ENCODE measurements around the gene ATP5PO.
A peak's percentile ranks its signal among the peaks of the same experiment; 100 is the strongest.
"Not testable (repeated sequence)": the region's sequence is repeated elsewhere in the genome, so short reads cannot be mapped to it uniquely, and the experiment has no call there.

Gene ATP5PO

DNA sequence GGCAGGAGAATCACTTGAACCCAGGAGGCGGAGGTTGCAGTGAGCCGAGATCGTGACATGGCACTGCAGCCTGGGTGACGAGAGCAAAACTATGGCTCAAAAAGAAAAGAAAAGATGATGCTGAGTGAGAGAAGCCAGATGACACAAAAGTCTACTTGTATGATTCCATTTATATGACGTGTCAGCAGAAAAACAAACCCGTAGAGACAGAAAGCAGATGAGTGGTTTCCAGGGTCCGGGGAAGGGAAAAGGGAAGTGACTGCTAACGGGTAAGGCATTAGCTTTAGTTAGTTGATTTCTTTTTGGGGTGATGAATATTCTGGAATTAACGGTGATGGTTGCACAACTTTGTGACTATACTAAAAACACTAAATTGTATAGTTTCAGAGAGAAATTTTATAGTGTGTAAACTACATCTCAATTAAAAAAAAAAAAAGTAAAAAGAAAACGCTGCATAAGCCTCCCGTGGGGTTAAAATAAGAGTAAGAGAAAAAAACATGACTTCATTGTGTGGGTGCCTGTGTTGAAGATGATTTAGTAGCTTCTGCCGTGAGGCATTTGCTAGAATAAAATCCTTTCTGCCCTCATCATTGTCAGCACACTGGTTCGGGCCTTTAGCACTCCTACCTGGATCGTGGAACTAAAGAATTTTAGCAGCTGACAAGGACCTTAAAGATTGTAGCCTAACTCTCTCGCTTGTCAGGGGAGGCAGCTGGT, 24.7 kb upstream of the ATP5PO start:
- no peaks in the 10 kb centered on the region; the same call in 1 of the 2 replicates for H3K36me3 ChIP-seq (ENCODE audit: control insufficient read depth, insufficient read depth, low read length)
- no peak overlapping the region for H3K4me3 ChIP-seq (ENCODE audit: low read length)
- H3K27ac ChIP-seq (ENCODE audit: low read length): no peak overlapping the region
- no CpG with 5 or more reads among the region's 15 CpGs for WGBS (ENCODE audit: insufficient coverage, insufficient read length)
- no peaks in the 10 kb centered on the region for H3K4me1 ChIP-seq (ENCODE audit: control insufficient read depth, insufficient read depth, low read length)
- H3K27me3 ChIP-seq (ENCODE audit: control insufficient read depth, insufficient read depth, low read length): no peaks in the 10 kb centered on the region
- DNase-seq (ENCODE audit: low read depth, low spot score): no peak
- H3K9me3 ChIP-seq (ENCODE audit: control insufficient read depth, insufficient read depth, low read length): no peaks in the 10 kb centered on the region

DNA sequence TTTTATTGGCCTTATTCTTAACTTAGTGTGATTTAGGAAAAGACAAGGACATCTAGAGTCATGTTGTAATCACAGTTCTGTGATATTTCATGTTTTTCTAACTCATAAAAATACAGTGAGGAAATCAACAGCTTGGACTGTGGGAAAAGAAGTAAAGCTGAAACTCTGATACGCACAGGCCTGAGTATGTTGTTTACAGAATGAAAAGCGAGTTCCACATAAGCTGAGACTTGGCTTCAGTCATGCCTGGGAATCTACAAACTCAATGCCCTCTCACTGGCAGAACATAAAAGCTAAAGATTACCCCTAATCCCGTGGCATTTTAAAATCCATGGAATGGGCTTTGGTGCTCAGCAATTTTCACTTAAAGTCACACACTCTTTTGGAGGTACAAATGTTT, 23.6 kb upstream of the ATP5PO start:
- no peaks in the 10 kb centered on the region; the same call in 1 of the 2 replicates for H3K36me3 ChIP-seq (ENCODE audit: control insufficient read depth, insufficient read depth, low read length)
- DNase-seq (ENCODE audit: low read depth, low spot score): no peak
- no peaks in the 10 kb centered on the region for H3K27me3 ChIP-seq (ENCODE audit: control insufficient read depth, insufficient read depth, low read length)
- H3K4me3 ChIP-seq (ENCODE audit: low read length): no peak overlapping the region
- H3K4me1 ChIP-seq (ENCODE audit: control insufficient read depth, insufficient read depth, low read length): no peaks in the 10 kb centered on the region
- WGBS (ENCODE audit: insufficient coverage, insufficient read length): no CpG with 5 or more reads among the region's 3 CpGs
- no peak overlapping the region for H3K27ac ChIP-seq (ENCODE audit: low read length)
- no peaks in the 10 kb centered on the region for H3K9me3 ChIP-seq (ENCODE audit: control insufficient read depth, insufficient read depth, low read length)

DNA sequence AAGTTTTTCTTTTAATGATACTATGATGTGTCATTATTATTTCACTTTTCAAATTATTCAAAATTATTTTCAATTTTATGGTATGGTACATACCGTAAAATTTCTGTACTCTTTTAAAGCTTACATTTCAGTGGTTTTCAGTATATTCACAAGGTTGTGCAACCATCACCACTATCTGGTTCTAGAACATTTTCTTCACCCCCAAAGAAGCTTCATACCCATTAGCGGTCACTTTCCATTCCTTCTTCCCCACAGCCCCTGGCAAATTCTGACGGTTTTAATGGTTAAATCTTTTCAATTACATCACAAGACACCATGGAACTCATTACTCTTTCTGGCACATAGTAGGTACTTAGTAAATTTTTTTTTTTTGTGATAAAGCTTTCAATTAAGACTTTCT, 22.8 kb upstream of the ATP5PO start:
- Histone ChIP-seq H3K4me1 (ENCODE audit: control insufficient read depth, insufficient read depth, low read length) (no peaks in the 10 kb centered on the region), H3K4me3 (ENCODE audit: low read length) (no peak overlapping the region), H3K27me3 (ENCODE audit: control insufficient read depth, insufficient read depth, low read length) (no peaks in the 10 kb centered on the region), H3K27ac (ENCODE audit: low read length) (no peak overlapping the region), H3K9me3 (ENCODE audit: control insufficient read depth, insufficient read depth, low read length) (no peaks in the 10 kb centered on the region), H3K36me3 (ENCODE audit: control insufficient read depth, insufficient read depth, low read length) (no peaks in the 10 kb centered on the region; the same call in 1 of the 2 replicates)
- no CpG with 5 or more reads among the region's 3 CpGs for WGBS (ENCODE audit: insufficient coverage, insufficient read length)
- DNase-seq (ENCODE audit: low read depth, low spot score): no peak

DNA sequence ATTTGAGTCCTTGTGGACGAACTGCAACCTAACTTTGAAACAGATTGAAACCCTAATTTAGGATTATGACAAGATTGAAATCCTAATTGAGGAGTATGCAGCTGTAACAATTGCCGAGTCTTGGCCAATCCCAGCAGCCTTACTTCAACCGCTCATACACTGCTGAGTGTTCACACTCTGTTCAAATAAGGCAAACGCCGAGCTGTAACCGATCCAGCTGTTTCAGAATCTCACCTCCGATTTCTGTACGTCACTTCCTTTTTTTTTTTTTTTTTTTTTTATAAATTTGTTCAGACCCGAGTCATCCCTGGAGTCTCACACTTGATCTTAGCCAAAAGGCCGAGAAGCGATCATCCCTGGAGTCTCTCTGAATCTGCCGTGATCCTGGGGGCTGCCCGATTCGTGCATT, 22.3 kb upstream of the ATP5PO start:
- Histone ChIP-seq H3K9me3 (ENCODE audit: control insufficient read depth, insufficient read depth, low read length) (no peaks in the 10 kb centered on the region), H3K27me3 (ENCODE audit: control insufficient read depth, insufficient read depth, low read length) (no peaks in the 10 kb centered on the region), H3K36me3 (ENCODE audit: control insufficient read depth, insufficient read depth, low read length) (no peaks in the 10 kb centered on the region; the same call in 1 of the 2 replicates), H3K4me3 (ENCODE audit: low read length) (no peak overlapping the region), H3K4me1 (ENCODE audit: control insufficient read depth, insufficient read depth, low read length) (no peaks in the 10 kb centered on the region), H3K27ac (ENCODE audit: low read length) (no peak overlapping the region)
- no CpG with 5 or more reads among the region's 14 CpGs for WGBS (ENCODE audit: insufficient coverage, insufficient read length)
- DNase-seq (ENCODE audit: low read depth, low spot score): no peak

DNA sequence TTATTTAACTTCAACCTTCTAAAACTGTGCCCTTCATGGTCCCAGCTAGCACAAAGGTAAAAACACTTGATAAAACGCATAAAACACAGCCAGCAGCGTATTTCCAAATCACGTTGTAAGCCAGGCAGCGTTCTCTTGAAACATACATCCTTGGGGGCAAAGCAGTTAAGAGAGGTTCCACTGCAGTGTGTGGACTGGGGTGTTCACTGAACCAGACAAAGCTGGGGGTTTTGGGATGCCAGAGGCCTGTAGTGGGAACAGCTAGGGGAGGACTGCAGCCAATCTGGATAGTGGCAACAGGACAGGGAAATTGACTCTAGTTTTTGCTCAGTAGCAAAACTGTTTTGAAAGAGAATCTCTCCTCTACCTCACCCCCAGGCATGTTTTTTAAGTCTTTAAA, 21.5 kb upstream of the ATP5PO start:
- H3K27ac ChIP-seq (ENCODE audit: low read length): no peak overlapping the region

DNA sequence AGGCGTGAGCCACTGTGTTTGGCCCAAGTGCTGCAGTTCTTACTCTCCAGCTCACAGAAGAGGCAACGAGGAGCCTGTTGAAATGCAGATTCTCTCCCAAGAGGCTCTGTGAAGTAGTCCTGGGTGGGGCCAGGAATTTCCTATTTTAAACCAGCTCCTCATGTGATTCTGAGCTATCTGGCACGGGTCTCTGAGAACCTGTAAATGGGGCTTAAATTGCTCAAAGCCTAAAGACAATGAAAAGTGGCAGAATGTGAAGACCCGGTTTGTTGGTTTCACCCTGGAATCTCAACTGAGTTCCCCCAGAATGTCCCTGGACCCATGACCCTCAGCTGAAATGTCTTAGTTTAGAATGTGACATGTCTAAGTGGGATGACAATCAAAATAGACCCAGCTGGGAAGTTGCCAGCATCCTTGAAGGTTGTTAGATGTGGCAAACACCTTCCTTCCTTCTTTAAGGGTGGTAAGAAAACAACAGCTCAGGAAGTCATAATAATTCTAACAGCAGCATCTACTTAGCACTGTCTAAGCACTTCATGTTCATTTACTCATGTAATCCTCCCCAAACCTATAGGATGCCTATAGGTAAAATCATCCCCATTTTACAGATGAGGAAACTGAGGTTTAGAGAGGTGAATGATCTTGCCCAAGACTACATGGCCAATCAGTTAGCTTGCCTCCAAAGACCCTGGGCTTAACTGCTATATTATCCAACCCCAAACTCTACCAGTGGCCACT, 20.9 kb upstream of the ATP5PO start:
- H3K9me3 ChIP-seq (ENCODE audit: control insufficient read depth, insufficient read depth, low read length): no peaks in the 10 kb centered on the region
- H3K4me3 ChIP-seq (ENCODE audit: low read length): no peak overlapping the region
- H3K27ac ChIP-seq (ENCODE audit: low read length): no peak overlapping the region
- no peak for DNase-seq (ENCODE audit: low read depth, low spot score)
- no CpG with 5 or more reads among the region's 4 CpGs for WGBS (ENCODE audit: insufficient coverage, insufficient read length)
- no peaks in the 10 kb centered on the region; the same call in 1 of the 2 replicates for H3K4me1 ChIP-seq (ENCODE audit: control insufficient read depth, insufficient read depth, low read length)
- no peaks in the 10 kb centered on the region for H3K27me3 ChIP-seq (ENCODE audit: control insufficient read depth, insufficient read depth, low read length)
- H3K36me3 ChIP-seq (ENCODE audit: control insufficient read depth, insufficient read depth, low read length): no peaks in the 10 kb centered on the region; the same call in 1 of the 2 replicates

More for the DNA sequence above, 21.5 kb upstream of the ATP5PO start:
- Histone ChIP-seq H3K4me1 (ENCODE audit: control insufficient read depth, insufficient read depth, low read length) (no peaks in the 10 kb centered on the region; the same call in 1 of the 2 replicates), H3K9me3 (ENCODE audit: control insufficient read depth, insufficient read depth, low read length) (no peaks in the 10 kb centered on the region), H3K4me3 (ENCODE audit: low read length) (no peak overlapping the region), H3K27me3 (ENCODE audit: control insufficient read depth, insufficient read depth, low read length) (no peaks in the 10 kb centered on the region), H3K36me3 (ENCODE audit: control insufficient read depth, insufficient read depth, low read length) (no peaks in the 10 kb centered on the region; the same call in 1 of the 2 replicates)
- no CpG with 5 or more reads among the region's 4 CpGs for WGBS (ENCODE audit: insufficient coverage, insufficient read length)
- no peak for DNase-seq (ENCODE audit: low read depth, low spot score)

DNA sequence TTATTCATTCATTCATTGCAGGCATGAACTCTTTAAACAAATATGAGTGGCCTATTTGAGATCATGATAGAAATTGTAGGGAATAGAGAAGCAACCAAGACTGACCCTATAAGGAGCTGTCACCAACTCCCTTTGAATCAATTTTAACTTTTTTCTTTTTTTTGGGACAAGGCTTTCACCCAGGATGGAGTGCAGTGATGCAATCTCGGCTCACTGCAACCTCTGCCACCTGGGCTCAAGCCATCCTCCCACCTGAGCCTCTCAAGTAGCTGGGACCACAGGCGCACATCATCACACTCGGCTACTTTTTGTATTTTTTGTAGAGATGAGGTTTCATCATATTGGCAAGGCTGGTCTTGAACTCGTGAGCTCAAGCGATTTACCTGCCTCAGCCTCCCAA, 17.1 kb upstream of the ATP5PO start:
- Histone ChIP-seq H3K9me3 (ENCODE audit: control insufficient read depth, insufficient read depth, low read length) (no peaks in the 10 kb centered on the region), H3K4me1 (ENCODE audit: control insufficient read depth, insufficient read depth, low read length) (no peaks in the 10 kb centered on the region; the same call in 1 of the 2 replicates), H3K27me3 (ENCODE audit: control insufficient read depth, insufficient read depth, low read length) (no peaks in the 10 kb centered on the region), H3K4me3 (ENCODE audit: low read length) (no peak overlapping the region), H3K36me3 (ENCODE audit: control insufficient read depth, insufficient read depth, low read length) (no peaks in the 10 kb centered on the region), H3K27ac (ENCODE audit: low read length) (no peak overlapping the region)
- DNase-seq (ENCODE audit: low read depth, low spot score): no peak
- no CpG with 5 or more reads among the region's 5 CpGs for WGBS (ENCODE audit: insufficient coverage, insufficient read length)

DNA sequence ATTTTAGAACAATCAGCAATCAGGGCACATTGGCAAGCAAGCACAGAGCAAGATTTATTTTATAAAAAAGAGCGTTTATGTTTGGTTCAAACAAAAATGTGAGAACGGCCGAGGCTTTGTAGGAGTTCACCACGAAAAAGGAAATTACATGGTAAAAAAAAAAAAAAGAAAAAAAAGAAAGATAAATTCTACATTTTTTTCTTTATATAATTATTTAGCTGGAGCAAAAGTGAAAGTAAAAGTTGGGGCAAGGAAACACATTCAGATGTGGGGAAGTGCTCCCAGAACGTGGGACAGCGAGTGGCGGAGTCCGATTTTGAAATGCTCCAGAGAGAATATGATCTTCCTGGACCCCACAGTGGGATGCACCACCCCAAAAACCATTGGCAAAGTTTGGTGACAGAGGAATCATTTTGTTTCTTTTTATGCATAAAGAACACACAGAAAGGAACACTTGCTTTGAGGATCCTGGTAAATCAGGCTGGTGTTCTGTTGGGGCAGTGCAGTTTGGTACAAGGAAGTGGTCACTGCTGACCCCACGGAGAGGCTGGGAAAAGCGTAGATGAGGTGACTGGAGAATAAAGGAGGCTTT, 16.3 kb upstream of the ATP5PO start:
- H3K27ac ChIP-seq (ENCODE audit: low read length): no peak overlapping the region
- no peaks in the 10 kb centered on the region; the same call in 1 of the 2 replicates for H3K4me1 ChIP-seq (ENCODE audit: control insufficient read depth, insufficient read depth, low read length)
- H3K4me3 ChIP-seq (ENCODE audit: low read length): peak overlapping the region; percentile 15; the same call in 1 of the 2 replicates
- H3K27me3 ChIP-seq (ENCODE audit: control insufficient read depth, insufficient read depth, low read length): no peaks in the 10 kb centered on the region
- H3K36me3 ChIP-seq (ENCODE audit: control insufficient read depth, insufficient read depth, low read length): no peaks in the 10 kb centered on the region
- no peak for DNase-seq (ENCODE audit: low read depth, low spot score)
- WGBS (ENCODE audit: insufficient coverage, insufficient read length): no CpG with 5 or more reads among the region's 10 CpGs
- no peaks in the 10 kb centered on the region for H3K9me3 ChIP-seq (ENCODE audit: control insufficient read depth, insufficient read depth, low read length)

DNA sequence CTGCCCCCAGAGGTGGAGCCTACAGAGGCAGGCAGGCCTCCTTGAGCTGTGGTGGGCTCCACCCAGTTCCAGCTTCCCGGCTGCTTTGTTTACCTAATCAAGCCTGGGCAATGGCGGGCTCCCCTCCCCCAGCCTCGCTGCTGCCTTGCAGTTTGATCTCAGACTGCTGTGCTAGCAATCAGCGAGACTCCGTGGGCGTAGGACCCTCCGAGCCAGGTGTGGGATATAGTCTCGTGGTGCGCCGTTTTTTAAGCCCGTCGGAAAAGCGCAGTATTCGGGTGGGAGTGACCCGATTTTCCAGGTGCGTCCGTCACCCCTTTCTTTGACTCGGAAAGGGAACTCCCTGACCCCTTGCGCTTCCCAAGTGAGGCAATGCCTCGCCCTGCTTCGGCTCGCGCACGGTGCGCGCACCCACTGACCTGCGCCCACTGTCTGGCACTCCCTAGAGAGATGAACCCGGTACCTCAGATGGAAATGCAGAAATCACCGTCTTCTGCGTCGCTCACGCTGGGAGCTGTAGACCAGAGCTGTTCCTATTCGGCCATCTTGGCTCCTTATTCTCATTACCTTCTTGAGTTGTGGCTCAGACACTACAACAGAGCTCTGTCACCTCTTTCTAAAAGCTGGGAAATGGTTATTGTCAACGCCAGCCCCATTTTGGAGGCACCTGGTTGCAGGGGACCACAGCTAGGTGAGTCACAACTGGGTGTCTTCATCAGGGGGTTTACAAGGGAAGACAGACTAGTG, 15.6 kb upstream of the ATP5PO start:
- not testable (repeated sequence) for DNase-seq (ENCODE audit: low read depth, low spot score); H3K27ac ChIP-seq (ENCODE audit: low read length); H3K4me1 ChIP-seq (ENCODE audit: control insufficient read depth, insufficient read depth, low read length); H3K9me3 ChIP-seq (ENCODE audit: control insufficient read depth, insufficient read depth, low read length); H3K27me3 ChIP-seq (ENCODE audit: control insufficient read depth, insufficient read depth, low read length); H3K36me3 ChIP-seq (ENCODE audit: control insufficient read depth, insufficient read depth, low read length)
- no CpG with 5 or more reads among the region's 34 CpGs for WGBS (ENCODE audit: insufficient coverage, insufficient read length)
- peak overlapping the region; percentile 15; the same call in 1 of the 2 replicates for H3K4me3 ChIP-seq (ENCODE audit: low read length)

DNA sequence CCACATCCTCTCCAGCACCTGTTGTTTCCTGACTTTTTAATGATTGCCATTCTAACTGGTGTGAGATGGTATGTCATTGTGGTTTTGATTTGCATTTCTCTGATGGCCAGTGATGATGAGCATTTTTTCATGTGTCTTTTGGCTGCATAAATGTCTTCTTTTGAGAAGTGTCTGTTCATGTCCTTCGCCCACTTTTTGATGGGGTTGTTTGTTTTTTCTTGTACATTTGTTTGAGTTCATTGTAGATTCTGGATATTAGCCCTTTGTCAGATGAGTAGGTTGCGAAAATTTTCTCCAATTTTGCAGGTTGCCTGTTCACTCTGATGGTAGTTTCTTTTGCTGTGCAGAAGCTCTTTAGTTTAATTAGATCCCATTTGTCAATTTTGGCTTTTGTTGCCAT, 10.6 kb upstream of the ATP5PO start:
- H3K4me1 ChIP-seq (ENCODE audit: control insufficient read depth, insufficient read depth, low read length): not testable (repeated sequence)

More for the DNA sequence above, 10.6 kb upstream of the ATP5PO start:
- WGBS (ENCODE audit: insufficient coverage, insufficient read length): no CpG with 5 or more reads among the region's 2 CpGs
- H3K4me3 ChIP-seq (ENCODE audit: low read length); H3K36me3 ChIP-seq (ENCODE audit: control insufficient read depth, insufficient read depth, low read length); H3K27me3 ChIP-seq (ENCODE audit: control insufficient read depth, insufficient read depth, low read length); H3K27ac ChIP-seq (ENCODE audit: low read length); H3K9me3 ChIP-seq (ENCODE audit: control insufficient read depth, insufficient read depth, low read length); DNase-seq (ENCODE audit: low read depth, low spot score): not testable (repeated sequence)
